Stimulated activated CD8-positive, alpha-beta memory T cell treated with anti-CD3 and anti-CD28 coated beads, Interleukin-15, amount 100 ng/mL, for 1 hour (primary cell): ENCODE data around the gene C15orf39.

Experiments
- DNase-seq: peaks from one replicate; pipeline ENCODE4 v3.0.0-alpha.2; 2020; ENCODE audit warnings: low read depth

Gene C15orf39

DNA sequence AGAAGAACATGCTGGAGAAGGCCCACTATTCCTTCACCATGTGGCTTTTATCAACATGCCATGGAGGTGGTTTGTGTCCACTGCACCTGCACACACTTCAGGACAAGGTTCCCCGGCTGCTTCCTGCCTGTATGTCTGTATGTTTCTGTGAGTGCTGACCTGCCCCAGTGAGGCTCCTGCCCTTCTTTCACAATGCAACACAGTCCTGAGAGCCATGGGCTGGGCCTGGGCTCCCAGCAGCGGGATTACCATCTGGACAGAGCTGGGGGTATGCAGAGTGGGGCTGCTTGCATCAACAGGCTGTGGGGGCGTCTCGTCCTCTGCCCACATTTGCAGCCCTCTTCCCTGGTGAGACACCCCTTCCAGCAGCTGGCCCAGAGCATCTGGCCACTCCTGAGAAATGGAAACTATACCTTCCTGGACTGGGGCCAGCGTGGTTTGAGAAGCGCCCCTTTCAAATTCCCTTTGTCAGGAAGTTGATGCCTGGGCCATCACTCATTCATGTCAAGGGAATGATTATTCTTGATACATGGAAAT is 29.3 kb upstream of the C15orf39 start:
- DNase-seq: no peak

DNA sequence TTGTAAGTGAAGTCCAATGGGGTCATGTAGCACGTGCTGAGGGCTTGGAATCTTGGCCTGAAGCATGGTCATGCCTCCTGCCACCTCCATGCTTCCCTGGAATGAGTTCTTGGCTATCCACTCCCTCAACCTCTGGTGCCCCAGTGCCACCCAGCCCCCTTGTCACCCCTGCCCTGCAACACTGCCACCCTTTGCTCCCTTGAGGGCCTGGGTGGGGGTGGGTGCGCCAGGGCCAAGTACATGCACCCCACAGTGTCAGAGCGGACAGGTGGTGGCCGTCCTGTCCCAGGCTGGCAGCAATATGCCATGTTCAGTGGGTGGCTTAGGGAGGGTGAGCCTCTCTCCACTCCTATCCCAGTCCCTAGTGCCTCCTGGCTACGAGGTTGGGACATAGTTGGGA is 27.6 kb upstream of the C15orf39 start:
- no peak for DNase-seq

DNA sequence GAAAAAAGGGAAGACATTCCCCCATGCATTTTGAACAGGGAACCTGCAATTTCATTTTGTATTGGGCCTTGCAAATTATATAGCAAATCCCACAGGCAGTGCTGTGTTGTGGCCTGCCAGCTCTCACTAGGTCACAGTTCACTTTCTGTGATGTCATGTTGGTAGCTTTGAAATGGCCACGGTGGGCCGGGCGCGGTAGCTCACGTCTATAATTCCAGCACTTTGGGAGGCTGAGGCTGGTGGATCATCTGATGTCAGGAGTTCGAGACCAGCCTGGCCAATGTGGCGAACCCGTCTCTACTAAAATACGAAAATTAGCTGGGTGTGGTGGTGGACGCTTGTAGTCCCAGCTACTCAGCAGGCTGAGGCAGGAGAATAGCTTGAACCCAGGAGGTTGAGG is 27.0 kb upstream of the C15orf39 start:
- no peak for DNase-seq

GRCh38 chr15:75176396-75176761 is 25.3 kb upstream of the C15orf39 start:
- no peak for DNase-seq

DNA sequence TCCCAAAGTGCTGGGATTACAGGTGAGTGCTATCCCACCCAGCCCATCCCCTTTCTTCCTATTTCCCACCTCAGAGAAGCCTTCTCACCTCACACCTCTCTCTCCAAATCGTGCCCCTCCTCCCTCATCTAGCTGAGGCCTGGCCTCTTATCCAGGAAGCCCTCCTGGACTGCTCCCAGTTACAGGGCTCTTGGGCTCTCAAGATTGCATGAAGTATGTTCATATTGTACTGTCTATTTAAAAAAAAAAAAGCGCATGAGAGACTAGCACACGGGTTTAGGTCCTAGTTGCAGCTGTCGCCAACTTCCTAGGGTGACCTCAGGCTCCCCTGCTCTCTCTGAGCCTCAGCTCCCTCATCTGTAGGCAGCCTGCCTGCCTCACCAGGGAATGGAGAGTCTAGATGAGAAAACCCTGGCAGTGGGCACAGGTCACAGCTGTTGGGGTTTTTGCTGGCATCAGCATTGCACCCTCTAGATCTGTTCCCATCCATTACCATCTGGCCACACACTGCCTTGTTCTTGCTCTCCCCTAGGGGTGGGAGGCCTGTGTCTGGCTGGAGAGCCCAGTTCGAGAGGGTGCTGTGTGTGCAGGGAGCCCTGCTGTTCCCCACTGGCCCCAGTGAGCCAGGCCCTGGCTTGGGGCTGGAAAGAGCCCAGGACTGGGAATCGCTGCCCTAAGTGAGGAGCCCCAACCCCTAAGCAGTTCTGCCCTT is 24.2 kb upstream of the C15orf39 start:
- DNase-seq: no peak

GRCh38 chr15:75178171-75178937 is 23.3 kb upstream of the C15orf39 start:
- DNase-seq: no peak

DNA sequence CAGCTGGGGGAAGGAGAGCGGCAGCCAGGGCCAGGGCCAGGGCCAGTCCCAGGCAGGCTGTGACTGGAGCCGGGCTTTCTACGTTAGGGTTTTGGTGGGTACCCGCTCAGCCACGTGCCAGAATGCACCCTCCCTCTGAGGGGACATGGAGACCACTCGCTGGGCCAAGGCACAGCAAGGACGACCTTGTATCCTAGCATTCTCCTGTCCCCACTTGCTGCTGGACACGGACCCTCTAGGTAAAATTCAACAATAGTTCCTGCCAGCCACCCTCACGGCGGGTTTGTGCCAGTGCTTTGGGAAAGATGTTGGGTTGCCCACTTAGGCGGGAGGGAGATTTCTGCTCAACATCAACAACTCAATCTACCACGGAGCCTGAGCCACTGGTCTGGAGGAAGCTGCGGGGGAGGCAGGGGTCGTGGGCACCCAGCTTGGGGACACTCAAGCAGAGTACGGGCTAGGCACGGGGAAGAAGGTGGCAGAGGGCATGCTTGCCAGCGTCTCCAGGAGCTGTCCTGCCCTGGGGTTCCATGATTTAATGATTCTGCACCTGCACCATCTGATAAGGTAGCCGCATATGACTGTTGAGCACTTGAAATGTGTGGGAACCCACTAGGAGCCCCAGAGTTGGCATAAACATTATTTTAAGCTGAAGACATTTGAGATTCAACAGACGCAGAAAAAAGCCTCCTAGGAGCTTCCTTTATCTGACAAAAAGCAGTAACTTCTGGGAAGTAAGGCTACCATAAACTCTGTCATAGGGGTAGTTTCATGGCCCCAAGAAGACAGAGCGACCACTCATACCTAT is 22.5 kb upstream of the C15orf39 start:
- no peak for DNase-seq

- DNase-seq: no peak
Observed at GRCh38 chr15:75179746-75180140, 21.9 kb upstream of the C15orf39 start.

GRCh38 chr15:75181780-75182179 is 19.9 kb upstream of the C15orf39 start:
- DNase-seq: no peak

GRCh38 chr15:75182187-75183131 is 19.2 kb upstream of the C15orf39 start:
- no peak for DNase-seq

GRCh38 chr15:75185271-75186029 is 16.2 kb upstream of the C15orf39 start:
- DNase-seq: no peak

DNA sequence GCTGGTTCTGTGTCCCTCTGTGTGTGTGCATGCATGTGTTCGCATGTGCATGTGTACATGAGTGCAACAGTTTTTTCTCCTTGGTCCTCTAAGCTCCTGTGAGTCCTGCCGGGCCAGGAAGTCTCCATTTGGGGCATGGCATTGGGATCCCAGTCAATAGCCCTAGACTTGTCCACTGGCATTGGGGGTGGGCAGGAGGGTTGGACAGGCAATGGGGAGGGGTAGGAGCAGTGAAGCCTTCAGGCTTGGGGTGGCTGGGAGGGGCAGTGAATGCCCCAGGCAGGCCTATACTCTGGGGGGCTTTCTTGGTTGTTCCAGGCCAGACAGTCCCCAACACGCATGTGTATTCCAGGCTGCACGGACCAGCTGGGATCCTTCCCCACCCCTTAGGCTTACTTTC is 15.6 kb upstream of the C15orf39 start:
- no peak for DNase-seq

DNA sequence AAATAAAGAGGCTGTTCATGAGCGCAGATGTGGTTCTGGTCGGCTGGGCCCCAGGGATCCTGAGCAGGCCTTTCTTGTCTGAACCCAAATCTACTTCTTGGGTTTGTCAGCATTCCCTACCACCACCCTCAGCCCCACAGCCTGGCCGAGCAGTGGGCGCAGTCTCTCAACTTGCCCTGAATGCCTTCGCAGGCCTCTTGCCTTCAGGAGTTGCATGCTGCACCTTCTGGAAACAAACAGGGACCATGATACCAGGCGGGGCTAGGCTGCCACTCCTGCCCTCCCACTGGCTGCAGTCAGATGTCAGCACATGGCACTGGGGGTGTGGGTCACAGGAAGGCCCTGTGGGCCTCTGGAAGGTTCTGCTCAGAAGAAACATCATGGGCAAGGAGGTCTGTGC is 13.2 kb upstream of the C15orf39 start:
- no peak for DNase-seq

GRCh38 chr15:75191235-75191634 is 10.4 kb upstream of the C15orf39 start:
- no peak for DNase-seq

DNA sequence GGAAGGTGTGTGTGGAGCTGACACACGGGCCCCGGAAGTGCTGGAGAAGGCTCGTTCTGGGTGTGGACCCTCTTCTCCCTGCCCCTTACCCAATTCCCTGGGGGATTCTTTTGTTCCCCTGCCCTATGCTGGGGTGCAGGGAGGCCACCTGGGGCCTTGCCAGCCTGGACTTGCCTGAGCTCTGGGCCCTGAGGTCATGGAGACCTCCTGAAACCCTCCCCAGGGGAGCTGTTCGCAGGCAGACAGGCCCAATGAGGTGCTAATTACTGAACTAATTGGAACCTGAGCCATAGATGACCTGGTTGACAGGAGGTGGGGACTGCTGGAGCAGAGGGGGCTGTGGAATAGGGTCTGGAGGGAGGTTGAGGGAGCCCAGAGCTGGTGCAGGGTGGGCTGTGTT is 9.4 kb upstream of the C15orf39 start:
- DNase-seq: no peak

- no peak for DNase-seq
Observed at GRCh38 chr15:75193272-75193671, 8.4 kb upstream of the C15orf39 start.

DNA sequence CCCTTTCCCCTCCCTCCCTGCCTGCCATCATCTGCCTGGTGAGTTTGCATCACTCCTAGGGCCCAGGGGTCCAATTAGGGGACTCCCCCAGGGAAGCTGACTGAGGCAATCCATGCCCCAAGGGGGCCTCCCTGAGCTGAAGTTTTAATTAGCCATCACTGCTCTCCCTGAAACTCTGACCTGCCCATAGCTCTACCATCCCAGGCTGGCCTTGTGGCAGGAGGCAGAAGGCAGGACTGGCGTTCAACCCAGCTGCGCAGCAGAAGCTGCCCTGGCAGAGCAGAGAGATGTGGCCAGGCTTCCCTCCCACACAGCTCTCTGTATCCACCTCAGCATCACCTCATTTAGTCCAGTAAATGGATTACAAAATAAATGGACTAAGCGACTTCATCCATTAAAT is 7.7 kb upstream of the C15orf39 start:
- DNase-seq: no peak

GRCh38 chr15:75194397-75194796 is 7.3 kb upstream of the C15orf39 start:
- DNase-seq: no peak

DNA sequence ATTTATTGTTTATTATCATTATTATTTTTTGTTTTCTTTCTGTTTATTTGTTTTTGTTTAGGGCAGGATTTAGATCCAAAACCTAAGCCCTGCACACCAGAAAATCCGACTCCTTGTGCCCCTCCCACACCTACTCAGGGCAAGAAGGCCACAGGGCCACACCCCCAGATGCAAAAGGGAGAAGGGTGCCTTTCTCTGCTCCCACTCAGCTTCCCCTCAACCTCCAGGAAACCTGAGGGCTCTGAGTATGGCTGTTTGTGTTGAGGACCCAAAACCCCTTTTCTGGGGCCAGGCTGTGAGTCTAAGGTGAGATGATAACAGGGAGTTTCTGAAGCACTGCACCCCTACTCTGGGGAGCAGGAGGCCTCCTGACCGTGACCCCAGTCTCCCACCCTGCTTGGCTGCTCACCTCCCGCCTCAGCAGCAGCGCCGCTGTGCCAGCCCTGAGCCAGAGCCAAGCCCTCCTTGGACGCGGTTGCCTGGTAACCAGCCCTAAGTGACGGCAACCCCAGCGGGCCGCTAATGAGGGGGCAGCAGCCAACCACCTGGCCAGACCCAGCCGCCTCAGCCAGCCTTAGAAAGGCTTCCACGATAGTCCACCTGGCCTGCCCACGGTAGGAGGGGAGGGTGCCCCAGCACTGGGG is 6.4 kb upstream of the C15orf39 start:
- no peak for DNase-seq

DNA sequence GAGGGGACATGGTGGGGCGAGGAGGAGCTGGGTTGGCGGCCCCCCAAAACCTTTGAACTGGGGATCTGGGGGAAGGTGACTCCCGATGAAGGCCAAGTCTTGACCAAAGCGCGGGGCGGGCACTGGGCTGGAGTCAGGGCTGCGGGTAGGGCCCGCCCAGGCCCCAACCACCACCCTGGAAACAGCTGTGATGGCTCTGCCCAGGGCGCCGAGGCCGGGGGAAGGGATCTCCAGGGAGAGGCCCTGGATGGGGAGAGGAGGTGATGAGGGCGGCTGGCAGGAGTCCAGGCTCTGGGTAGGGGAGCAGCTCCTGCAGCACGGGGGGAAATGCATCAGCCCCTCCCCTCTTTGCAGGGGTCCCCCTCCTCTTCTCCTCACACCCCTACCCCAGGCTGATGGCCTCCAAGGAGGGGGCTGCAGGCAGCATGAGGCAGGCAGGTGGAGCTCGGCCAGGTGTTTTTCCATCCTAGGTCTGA is 5.9 kb upstream of the C15orf39 start:
- DNase-seq: no peak
